Measurements from ENCODE around the gene CEP112. TPM values are rescaled to one million over a fixed set of nuclear protein-coding genes. Genes with fewer than 3 reads are reported as not detected.

Gene CEP112
- polyA plus RNA-seq, 1 donor from 2014 or later, result 6.0 TPM

GRCh38 chr17:66025551-66025950, 166.4 kb downstream of the CEP112 start:
- H3K4me2 ChIP-seq (ENCODE audit: low read length), result no peak overlapping the region
- no peak for TF ChIP-seq CTCF (IDR thresholded peaks at IDR 0.05; ENCODE audit: poor library complexity, severe bottlenecking)
- TF ChIP-seq MXI1 (conservative IDR thresholded peaks at IDR 0.05; ENCODE audit: poor library complexity, severe bottlenecking), result no peak
- no peak for TF ChIP-seq EZH2 (IDR thresholded peaks at IDR 0.05; ENCODE audit: borderline replicate concordance, insufficient read depth, low read length, poor library complexity, severe bottlenecking)
- no peak for TF ChIP-seq EP300 (conservative IDR thresholded peaks at IDR 0.05; ENCODE audit: poor library complexity, severe bottlenecking)
- no peak for TF ChIP-seq POLR2AphosphoS5 (IDR thresholded peaks at IDR 0.05)
- TF ChIP-seq RAD21 (conservative IDR thresholded peaks at IDR 0.05), result no peak
- no peak for TF ChIP-seq REST (IDR thresholded peaks at IDR 0.05; ENCODE audit: borderline replicate concordance)
- TF ChIP-seq TAF1 (IDR thresholded peaks at IDR 0.05; ENCODE audit: low read depth), result no peak
- no peak for TF ChIP-seq SMC3 (conservative IDR thresholded peaks at IDR 0.05; ENCODE audit: poor library complexity)
- H3K27me3 ChIP-seq (ENCODE audit: insufficient read depth, low read depth, low read length), result no peaks in the 10 kb centered on the region
- no peak overlapping the region for H3K27ac ChIP-seq (ENCODE audit: low read length)
- H3K9me2 ChIP-seq (ENCODE audit: insufficient read depth, low read length), result no peaks in the 10 kb centered on the region
- no peaks in the 10 kb centered on the region for H3K79me2 ChIP-seq (replicated peaks; ENCODE audit: insufficient read depth, low read length)
- H3F3A ChIP-seq (ENCODE audit: insufficient read depth, low read length, poor library complexity, severe bottlenecking), result no peaks in the 10 kb centered on the region
- H3K36me3 ChIP-seq (ENCODE audit: insufficient read depth, low read length), result no peaks in the 10 kb centered on the region
- no peak overlapping the region for H3K4me3 ChIP-seq (ENCODE audit: low read length)
- no peak overlapping the region for H3K9ac ChIP-seq (ENCODE audit: low read length)
- no peaks in the 10 kb centered on the region for H4K20me1 ChIP-seq (ENCODE audit: insufficient read depth)
- H3K9me3 ChIP-seq (ENCODE audit: low read length), result peaks cover 5% of the 10 kb centered on the region
- no peak overlapping the region for H2AFZ ChIP-seq (ENCODE audit: low read depth, low read length)

GRCh38 chr17:66021757-66022156, 170.2 kb downstream of the CEP112 start:
- no peaks in the 10 kb centered on the region for H3K36me3 ChIP-seq (ENCODE audit: insufficient read depth, low read length)
- H3K9me2 ChIP-seq (ENCODE audit: insufficient read depth, low read length), result no peaks in the 10 kb centered on the region
- H3F3A ChIP-seq (ENCODE audit: insufficient read depth, low read length, poor library complexity, severe bottlenecking), result no peaks in the 10 kb centered on the region
- H3K27me3 ChIP-seq (ENCODE audit: insufficient read depth, low read depth, low read length), result no peaks in the 10 kb centered on the region
- H3K4me2 ChIP-seq (ENCODE audit: low read length), result no peak overlapping the region
- no peaks in the 10 kb centered on the region for H3K79me2 ChIP-seq (replicated peaks; ENCODE audit: insufficient read depth, low read length)
- peaks cover 5% of the 10 kb centered on the region for H3K9me3 ChIP-seq (ENCODE audit: low read length)
- H4K20me1 ChIP-seq (ENCODE audit: insufficient read depth), result no peaks in the 10 kb centered on the region
- H3K27ac ChIP-seq (ENCODE audit: low read length), result no peak overlapping the region
- no peak overlapping the region for H3K9ac ChIP-seq (ENCODE audit: low read length)
- H2AFZ ChIP-seq (ENCODE audit: low read depth, low read length), result no peak overlapping the region
- TF ChIP-seq EZH2 (IDR thresholded peaks at IDR 0.05; ENCODE audit: borderline replicate concordance, insufficient read depth, low read length, poor library complexity, severe bottlenecking) (no peak), POLR2AphosphoS5 (IDR thresholded peaks at IDR 0.05) (no peak), SMC3 (conservative IDR thresholded peaks at IDR 0.05; ENCODE audit: poor library complexity) (no peak), CTCF (IDR thresholded peaks at IDR 0.05; ENCODE audit: poor library complexity, severe bottlenecking) (no peak), REST (IDR thresholded peaks at IDR 0.05; ENCODE audit: borderline replicate concordance) (no peak)
- H3K4me3 ChIP-seq (ENCODE audit: low read length), result no peak overlapping the region

Data from neural cell (in vitro differentiated cells).